K562 (cell line): ENCODE measurements around the gene CCR7. TPM values are rescaled to one million over a fixed set of nuclear protein-coding genes. Genes with fewer than 3 reads are reported as not detected.

ENCODE experiments used
- CGGBP1 ChIP-seq: fragments of 250-450 bp; sonication (Bioruptor Pico); IDR thresholded peaks from 2 replicates; pipeline ENCODE4 v1.9.0; 2021; ENCODE audit warnings: mild to moderate bottlenecking
- ETS2 ChIP-seq: IDR thresholded peaks from 2 replicates; pipeline ENCODE4 v1.6.1; 2016; ENCODE audit warnings: borderline replicate concordance, missing genetic modification characterization, mild to moderate bottlenecking, moderate library complexity, missing compliant biosample characterization; ENCODE audit not compliant: poor library complexity, severe bottlenecking
- IRF9 ChIP-seq: fragments of 450-650 bp; IDR thresholded peaks from 2 replicates; pipeline ENCODE4 v1.6.1; 2016; ENCODE audit warnings: missing biosample characterization, missing genetic modification characterization
- NFATC3 ChIP-seq: fragments of 450-650 bp; IDR thresholded peaks from 2 replicates; pipeline ENCODE4 v1.6.1; 2017; ENCODE audit warnings: mild to moderate bottlenecking
- NR0B1 ChIP-seq: fragments of 450-650 bp; IDR thresholded peaks from one replicate; pipeline ENCODE4 v1.6.1; 2018; ENCODE audit warnings: mild to moderate bottlenecking, moderate library complexity; ENCODE audit not compliant: partially characterized antibody
- NR3C1 ChIP-seq: sonication (generic); formaldehyde crosslinking; IDR thresholded peaks from 2 replicates; pipeline ENCODE4 v1.8.1; 2022; ENCODE audit warnings: missing genetic modification reagents
- POLR2G ChIP-seq: fragments of 200-400 bp; formaldehyde crosslinking; IDR thresholded peaks from 2 replicates; pipeline ENCODE4 v1.6.1; 2017; ENCODE audit warnings: low read depth, mild to moderate bottlenecking, antibody characterized with exemption, low read length, moderate library complexity
- RBFOX2 ChIP-seq: fragments of 200-400 bp; formaldehyde crosslinking; IDR thresholded peaks from 2 replicates; pipeline ENCODE4 v1.6.1; 2017; ENCODE audit warnings: low read depth, mild to moderate bottlenecking, low read length, moderate library complexity
- SRSF7 ChIP-seq: fragments of 200-400 bp; formaldehyde crosslinking; optimal IDR thresholded peaks from 2 replicates; pipeline ENCODE3; 2017; ENCODE audit warnings: mild to moderate bottlenecking, low read depth, low read length
- SUPT5H ChIP-seq: fragments of 450-650 bp; IDR thresholded peaks from 2 replicates; pipeline ENCODE4 v1.6.1; 2016
- TCFL5 ChIP-seq: fragments of 250-450 bp; sonication (Bioruptor Pico); conservative IDR thresholded peaks from 2 replicates; pipeline ENCODE4 v1.6.1; 2021; ENCODE audit warnings: mild to moderate bottlenecking, moderate library complexity, matching md5 sums
- ZHX1 ChIP-seq: fragments of 150-350 bp; conservative IDR thresholded peaks from 2 replicates; pipeline ENCODE4 v1.6.1; 2014; ENCODE audit warnings: low read length
- ZNF518B ChIP-seq: fragments of 250-450 bp; sonication (Bioruptor Pico); IDR thresholded peaks from 2 replicates; pipeline ENCODE4 v1.5.0; 2021; ENCODE audit warnings: mild to moderate bottlenecking, moderate library complexity
- ZNF592 ChIP-seq: fragments of 450-650 bp; IDR thresholded peaks from 2 replicates; pipeline ENCODE4 v1.6.1; 2017; ENCODE audit warnings: antibody characterized with exemption, mild to moderate bottlenecking
- polyA plus RNA-seq, 8 experiments: library from polyadenylated mRNA; depleted of rRNA in 4 of 8; stranded (reverse) in 5 of 8; unstranded in 3 of 8; fragments of >200 nt; fragmentation: Nextera tagmentation in 2 of 8; fragmentation: Illumina TruSeq in 1 of 8; extraction: Ambion mirVana in 2 of 8; extraction: Trizol in 1 of 8; gene quantifications; 2 replicates each; pipeline versions ENCODE4 v1.2.1 to v1.2.3, GENCODE V29; 2011 to 2014; ENCODE audit warnings: inconsistent platforms in 1 of 8, missing spikeins in 1 of 8
- total RNA-seq, 7 experiments: library from RNA; depleted of rRNA in 6 of 7; stranded (reverse); fragments of >200 nt in 6 of 7; fragmentation: Illumina TruSeq in 2 of 7; extraction: Trizol in 2 of 7; gene quantifications; 2 replicates each; pipeline versions ENCODE4 v1.2.1 to v1.2.3, GENCODE V29; 2011 to 2021; ENCODE audit warnings: low replicate concordance in 1 of 7

Gene CCR7
- total and polyA plus RNA-seq, 9 of the 15 experiments (the other 6 are each of a cell fraction or from before 2014, with no cell fraction given), result 0.14 to 1.4 (median 0.56) TPM

- TF ChIP-seq ZNF592 (no peak), SUPT5H (no peak), RBFOX2 (no peak), POLR2G (no peak), NR3C1 (CRISPR knock-in tag) (no peak), ETS2 (tag) (no peak), NR0B1 (no peak), ZHX1 (no peak), TCFL5 (CRISPR knock-in tag) (no peak), SRSF7 (no peak), IRF9 (tag) (no peak), CGGBP1 (CRISPR knock-in tag) (no peak), NFATC3 (no peak), ZNF518B (no peak)
Measured at GRCh38 chr17:40556884-40557414, 8.3 kb downstream of the CCR7 start (continued).
